HEK293 (cell line): ENCODE results near the gene GALT.

Experiments used
- FEZF1 ChIP-seq: fragments of 450-650 bp; formaldehyde crosslinking; IDR thresholded peaks from 2 replicates; pipeline ENCODE4 v1.5.1; 2016; ENCODE audit warnings: missing biosample characterization, missing genetic modification characterization
- GFI1B ChIP-seq: fragments of 450-650 bp; formaldehyde crosslinking; IDR thresholded peaks from 2 replicates; pipeline ENCODE4 v1.5.1; 2016; ENCODE audit warnings: missing biosample characterization, missing genetic modification characterization
- GLI4 ChIP-seq: fragments of 450-650 bp; formaldehyde crosslinking; IDR thresholded peaks from 2 replicates; pipeline ENCODE4 v1.5.1; 2016; ENCODE audit warnings: missing biosample characterization, missing genetic modification characterization
- GLIS1 ChIP-seq: fragments of 450-650 bp; formaldehyde crosslinking; IDR thresholded peaks from 2 replicates; pipeline ENCODE4 v1.5.1; 2016; ENCODE audit warnings: missing biosample characterization, missing genetic modification characterization
- SP7 ChIP-seq: fragments of 450-650 bp; formaldehyde crosslinking; IDR thresholded peaks from 2 replicates; pipeline ENCODE4 v1.5.1; 2016; ENCODE audit warnings: missing biosample characterization, missing genetic modification characterization
- TCF7L2 ChIP-seq: IDR thresholded peaks from 2 replicates; pipeline ENCODE4 v1.6.1; 2011; ENCODE audit warnings: low read depth, mild to moderate bottlenecking, inconsistent platforms, low read length, moderate library complexity, borderline replicate concordance
- YY2 ChIP-seq: fragments of 450-650 bp; formaldehyde crosslinking; IDR thresholded peaks from 2 replicates; pipeline ENCODE4 v1.5.1; 2016; ENCODE audit warnings: missing biosample characterization, missing genetic modification characterization
- ZFP3 ChIP-seq: fragments of 450-650 bp; formaldehyde crosslinking; IDR thresholded peaks from 2 replicates; pipeline ENCODE4 v1.5.1; 2016; ENCODE audit warnings: low read depth, missing biosample characterization, missing genetic modification characterization
- ZNF114 ChIP-seq: fragments of 450-650 bp; formaldehyde crosslinking; IDR thresholded peaks from 2 replicates; pipeline ENCODE4 v1.5.0; 2017; ENCODE audit warnings: missing biosample characterization, missing genetic modification characterization
- ZNF140 ChIP-seq: fragments of 450-650 bp; formaldehyde crosslinking; IDR thresholded peaks from 2 replicates; pipeline ENCODE4 v1.5.1; 2016; ENCODE audit warnings: missing biosample characterization, missing genetic modification characterization
- ZNF184 ChIP-seq: fragments of 450-650 bp; IDR thresholded peaks from 2 replicates; pipeline ENCODE4 v1.5.1; 2018; ENCODE audit warnings: missing biosample characterization, mild to moderate bottlenecking, missing genetic modification characterization
- ZNF211 ChIP-seq: fragments of 450-650 bp; formaldehyde crosslinking; IDR thresholded peaks from 2 replicates; pipeline ENCODE4 v1.5.1; 2016; ENCODE audit warnings: low read depth, missing biosample characterization, missing genetic modification characterization
- ZNF37A ChIP-seq: fragments of 450-650 bp; IDR thresholded peaks from 2 replicates; pipeline ENCODE4 v1.5.1; 2018; ENCODE audit warnings: missing biosample characterization, missing genetic modification characterization
- ZNF394 ChIP-seq: fragments of 450-650 bp; formaldehyde crosslinking; IDR thresholded peaks from 2 replicates; pipeline ENCODE4 v1.5.1; 2016; ENCODE audit warnings: missing biosample characterization, missing genetic modification characterization, mild to moderate bottlenecking, moderate library complexity, borderline replicate concordance
- ZNF416 ChIP-seq: fragments of 450-650 bp; formaldehyde crosslinking; IDR thresholded peaks from 2 replicates; pipeline ENCODE4 v1.5.1; 2016; ENCODE audit warnings: missing biosample characterization, missing genetic modification characterization
- ZNF48 ChIP-seq: fragments of 450-650 bp; formaldehyde crosslinking; IDR thresholded peaks from 2 replicates; pipeline ENCODE4 v1.5.1; 2016; ENCODE audit warnings: missing biosample characterization, missing genetic modification characterization
- ZNF529 ChIP-seq: fragments of 450-650 bp; formaldehyde crosslinking; IDR thresholded peaks from 2 replicates; pipeline ENCODE4 v1.5.1; 2017; ENCODE audit warnings: missing genetic modification characterization, missing biosample characterization; ENCODE audit not compliant: insufficient replicate concordance
- ZNF530 ChIP-seq: fragments of 450-650 bp; formaldehyde crosslinking; IDR thresholded peaks from 2 replicates; pipeline ENCODE4 v1.5.1; 2016; ENCODE audit warnings: low read depth, missing biosample characterization, missing genetic modification characterization
- ZNF560 ChIP-seq: fragments of 450-650 bp; formaldehyde crosslinking; IDR thresholded peaks from 2 replicates; pipeline ENCODE4 v1.5.1; 2017; ENCODE audit warnings: missing biosample characterization, missing genetic modification characterization, borderline replicate concordance
- ZNF561 ChIP-seq: fragments of 450-650 bp; IDR thresholded peaks from 2 replicates; pipeline ENCODE4 v1.5.1; 2018; ENCODE audit warnings: missing biosample characterization, missing genetic modification characterization, borderline replicate concordance
- ZNF571 ChIP-seq: fragments of 450-650 bp; formaldehyde crosslinking; IDR thresholded peaks from 2 replicates; pipeline ENCODE4 v1.5.0; 2017; ENCODE audit warnings: missing biosample characterization, missing genetic modification characterization
- ZNF585B ChIP-seq: fragments of 450-650 bp; formaldehyde crosslinking; IDR thresholded peaks from 2 replicates; pipeline ENCODE4 v1.5.1; 2016; ENCODE audit warnings: missing biosample characterization, missing genetic modification characterization
- ZNF623 ChIP-seq: fragments of 450-650 bp; formaldehyde crosslinking; IDR thresholded peaks from 2 replicates; pipeline ENCODE4 v1.5.1; 2016; ENCODE audit warnings: missing biosample characterization, missing genetic modification characterization
- ZNF624 ChIP-seq: fragments of 450-650 bp; formaldehyde crosslinking; IDR thresholded peaks from 2 replicates; pipeline ENCODE4 v1.5.1; 2017; ENCODE audit warnings: missing biosample characterization, missing genetic modification characterization
- ZNF654 ChIP-seq: fragments of 450-650 bp; formaldehyde crosslinking; IDR thresholded peaks from 2 replicates; pipeline ENCODE4 v1.5.1; 2016; ENCODE audit warnings: low read depth, missing biosample characterization, missing genetic modification characterization
- ZNF658 ChIP-seq: fragments of 450-650 bp; formaldehyde crosslinking; IDR thresholded peaks from 2 replicates; pipeline ENCODE4; 2016; ENCODE audit warnings: missing biosample characterization, missing genetic modification characterization
- ZNF777 ChIP-seq: fragments of 450-650 bp; formaldehyde crosslinking; IDR thresholded peaks from 2 replicates; pipeline ENCODE4 v1.5.1; 2017; ENCODE audit warnings: missing biosample characterization, missing genetic modification characterization, borderline replicate concordance
- ZNF791 ChIP-seq: fragments of 450-650 bp; formaldehyde crosslinking; IDR thresholded peaks from 2 replicates; pipeline ENCODE4 v1.5.1; 2016; ENCODE audit warnings: missing biosample characterization, missing genetic modification characterization
- TF ChIP-seq, protein P1 (sequence below): fragments of 450-650 bp; formaldehyde crosslinking; conservative IDR thresholded peaks from 2 replicates; pipeline ENCODE4 v1.5.1; 2016; ENCODE audit warnings: low read depth, missing biosample characterization, missing genetic modification characterization
- TF ChIP-seq, protein P2 (sequence below): fragments of 450-650 bp; formaldehyde crosslinking; IDR thresholded peaks from 2 replicates; pipeline ENCODE4 v1.5.1; 2016; ENCODE audit warnings: missing biosample characterization, missing genetic modification characterization
- TF ChIP-seq, protein P3 (sequence below): fragments of 450-650 bp; formaldehyde crosslinking; IDR thresholded peaks from 2 replicates; pipeline ENCODE4 v1.5.1; 2017; ENCODE audit warnings: missing biosample characterization, missing genetic modification characterization
- TF ChIP-seq, protein P4 (sequence below): fragments of 450-650 bp; formaldehyde crosslinking; IDR thresholded peaks from 2 replicates; pipeline ENCODE4 v1.5.1; 2016; ENCODE audit warnings: missing biosample characterization, missing genetic modification characterization

The GALT gene

DNA sequence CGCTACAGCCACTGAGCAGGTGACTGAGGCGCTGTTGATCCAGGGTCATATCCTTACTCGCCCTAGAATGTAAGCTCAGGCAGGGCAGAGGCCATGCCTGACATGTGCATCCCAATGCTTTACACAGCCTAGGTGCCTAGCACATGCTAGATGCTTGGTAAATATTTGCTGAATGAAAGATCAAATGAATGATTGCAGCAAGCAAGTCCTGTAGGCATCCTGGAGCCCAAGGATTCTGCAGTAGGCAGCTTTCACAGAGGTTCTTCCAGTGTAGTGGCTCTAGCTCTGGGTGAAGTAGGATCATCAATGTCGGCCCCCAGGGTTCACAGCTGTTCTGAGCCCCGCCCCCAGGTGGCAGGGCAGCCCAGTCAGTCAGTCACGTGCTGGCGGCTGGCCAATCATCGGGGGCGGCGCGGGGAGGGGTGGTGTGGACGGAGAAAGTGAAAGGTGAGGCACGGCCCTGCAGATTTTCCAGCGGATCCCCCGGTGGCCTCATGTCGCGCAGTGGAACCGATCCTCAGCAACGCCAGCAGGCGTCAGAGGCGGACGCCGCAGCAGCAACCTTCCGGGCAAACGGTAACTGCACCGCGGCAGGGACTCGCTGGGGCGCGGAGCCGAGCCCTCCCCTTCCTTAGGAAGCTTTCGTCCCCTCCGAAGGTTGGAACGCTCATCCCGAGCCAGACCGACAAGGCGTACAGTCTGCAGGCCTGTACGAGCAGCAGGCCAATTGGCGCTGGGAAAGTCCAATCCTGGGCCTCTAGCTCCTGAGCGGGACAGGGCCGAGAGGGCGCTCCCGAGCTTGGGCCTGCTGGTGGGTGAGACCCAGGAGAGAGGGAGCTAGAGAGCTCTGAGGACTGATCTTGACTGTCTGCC lies at the start of gene GALT (continued):
- TF ChIP-seq ZNF624 (tag by site-specific recombination) (no peak), ZNF48 (tag by site-specific recombination) (no peak), TCF7L2 (no peak), ZNF114 (tag by site-specific recombination) (no peak), YY2 (tag by site-specific recombination) (0 out of 2 replicates have a peak, but pooled peaks have one; percentile 45), ZNF37A (tag by site-specific recombination) (no peak), ZNF658 (tag by site-specific recombination) (no peak), ZNF623 (no peak), GFI1B (tag by site-specific recombination) (no peak), ZNF777 (tag by site-specific recombination) (no peak), ZNF791 (tag by site-specific recombination) (no peak), SP7 (tag by site-specific recombination) (peak; percentile 75), ZNF654 (no peak), ZNF561 (0 out of 2 replicates have a peak, but pooled peaks have one; percentile 59), ZFP3 (tag by site-specific recombination) (no peak), ZNF585B (tag by site-specific recombination) (no peak), GLIS1 (tag by site-specific recombination) (peak; percentile 85), ZNF530 (tag by site-specific recombination) (no peak), ZNF560 (tag by site-specific recombination) (no peak), ZNF571 (tag by site-specific recombination) (no peak), ZNF529 (no peak), ZNF394 (peak; percentile 49; the same call in 1 of the 2 replicates), FEZF1 (tag by site-specific recombination) (no peak), ZNF211 (tag by site-specific recombination) (no peak), ZNF184 (tag by site-specific recombination) (no peak), GLI4 (tag by site-specific recombination) (no peak), ZNF140 (no peak), ZNF416 (tag by site-specific recombination) (no peak)
- TF ChIP-seq, protein P1, sequence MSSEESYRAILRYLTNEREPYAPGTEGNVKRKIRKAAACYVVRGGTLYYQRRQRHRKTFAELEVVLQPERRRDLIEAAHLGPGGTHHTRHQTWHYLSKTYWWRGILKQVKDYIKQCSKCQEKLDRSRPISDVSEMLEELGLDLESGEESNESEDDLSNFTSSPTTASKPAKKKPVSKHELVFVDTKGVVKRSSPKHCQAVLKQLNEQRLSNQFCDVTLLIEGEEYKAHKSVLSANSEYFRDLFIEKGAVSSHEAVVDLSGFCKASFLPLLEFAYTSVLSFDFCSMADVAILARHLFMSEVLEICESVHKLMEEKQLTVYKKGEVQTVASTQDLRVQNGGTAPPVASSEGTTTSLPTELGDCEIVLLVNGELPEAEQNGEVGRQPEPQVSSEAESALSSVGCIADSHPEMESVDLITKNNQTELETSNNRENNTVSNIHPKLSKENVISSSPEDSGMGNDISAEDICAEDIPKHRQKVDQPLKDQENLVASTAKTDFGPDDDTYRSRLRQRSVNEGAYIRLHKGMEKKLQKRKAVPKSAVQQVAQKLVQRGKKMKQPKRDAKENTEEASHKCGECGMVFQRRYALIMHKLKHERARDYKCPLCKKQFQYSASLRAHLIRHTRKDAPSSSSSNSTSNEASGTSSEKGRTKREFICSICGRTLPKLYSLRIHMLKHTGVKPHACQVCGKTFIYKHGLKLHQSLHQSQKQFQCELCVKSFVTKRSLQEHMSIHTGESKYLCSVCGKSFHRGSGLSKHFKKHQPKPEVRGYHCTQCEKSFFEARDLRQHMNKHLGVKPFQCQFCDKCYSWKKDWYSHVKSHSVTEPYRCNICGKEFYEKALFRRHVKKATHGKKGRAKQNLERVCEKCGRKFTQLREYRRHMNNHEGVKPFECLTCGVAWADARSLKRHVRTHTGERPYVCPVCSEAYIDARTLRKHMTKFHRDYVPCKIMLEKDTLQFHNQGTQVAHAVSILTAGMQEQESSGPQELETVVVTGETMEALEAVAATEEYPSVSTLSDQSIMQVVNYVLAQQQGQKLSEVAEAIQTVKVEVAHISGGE (tag by site-specific recombination): peak; percentile 41; the same call in 1 of the 2 replicates
- TF ChIP-seq, protein P2, sequence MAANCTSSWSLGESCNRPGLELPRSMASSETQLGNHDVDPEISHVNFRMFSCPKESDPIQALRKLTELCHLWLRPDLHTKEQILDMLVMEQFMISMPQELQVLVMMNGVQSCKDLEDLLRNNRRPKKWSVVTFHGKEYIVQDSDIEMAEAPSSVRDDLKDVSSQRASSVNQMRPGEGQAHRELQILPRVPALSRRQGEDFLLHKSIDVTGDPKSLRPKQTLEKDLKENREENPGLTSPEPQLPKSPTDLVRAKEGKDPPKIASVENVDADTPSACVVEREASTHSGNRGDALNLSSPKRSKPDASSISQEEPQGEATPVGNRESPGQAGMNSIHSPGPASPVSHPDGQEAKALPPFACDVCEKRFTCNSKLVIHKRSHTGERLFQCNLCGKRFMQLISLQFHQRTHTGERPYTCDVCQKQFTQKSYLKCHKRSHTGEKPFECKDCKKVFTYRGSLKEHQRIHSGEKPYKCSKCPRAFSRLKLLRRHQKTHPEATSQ (tag by site-specific recombination): no peak
- TF ChIP-seq, protein P3, sequence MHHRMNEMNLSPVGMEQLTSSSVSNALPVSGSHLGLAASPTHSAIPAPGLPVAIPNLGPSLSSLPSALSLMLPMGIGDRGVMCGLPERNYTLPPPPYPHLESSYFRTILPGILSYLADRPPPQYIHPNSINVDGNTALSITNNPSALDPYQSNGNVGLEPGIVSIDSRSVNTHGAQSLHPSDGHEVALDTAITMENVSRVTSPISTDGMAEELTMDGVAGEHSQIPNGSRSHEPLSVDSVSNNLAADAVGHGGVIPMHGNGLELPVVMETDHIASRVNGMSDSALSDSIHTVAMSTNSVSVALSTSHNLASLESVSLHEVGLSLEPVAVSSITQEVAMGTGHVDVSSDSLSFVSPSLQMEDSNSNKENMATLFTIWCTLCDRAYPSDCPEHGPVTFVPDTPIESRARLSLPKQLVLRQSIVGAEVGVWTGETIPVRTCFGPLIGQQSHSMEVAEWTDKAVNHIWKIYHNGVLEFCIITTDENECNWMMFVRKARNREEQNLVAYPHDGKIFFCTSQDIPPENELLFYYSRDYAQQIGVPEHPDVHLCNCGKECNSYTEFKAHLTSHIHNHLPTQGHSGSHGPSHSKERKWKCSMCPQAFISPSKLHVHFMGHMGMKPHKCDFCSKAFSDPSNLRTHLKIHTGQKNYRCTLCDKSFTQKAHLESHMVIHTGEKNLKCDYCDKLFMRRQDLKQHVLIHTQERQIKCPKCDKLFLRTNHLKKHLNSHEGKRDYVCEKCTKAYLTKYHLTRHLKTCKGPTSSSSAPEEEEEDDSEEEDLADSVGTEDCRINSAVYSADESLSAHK (tag by site-specific recombination): no peak
- TF ChIP-seq, protein P4, sequence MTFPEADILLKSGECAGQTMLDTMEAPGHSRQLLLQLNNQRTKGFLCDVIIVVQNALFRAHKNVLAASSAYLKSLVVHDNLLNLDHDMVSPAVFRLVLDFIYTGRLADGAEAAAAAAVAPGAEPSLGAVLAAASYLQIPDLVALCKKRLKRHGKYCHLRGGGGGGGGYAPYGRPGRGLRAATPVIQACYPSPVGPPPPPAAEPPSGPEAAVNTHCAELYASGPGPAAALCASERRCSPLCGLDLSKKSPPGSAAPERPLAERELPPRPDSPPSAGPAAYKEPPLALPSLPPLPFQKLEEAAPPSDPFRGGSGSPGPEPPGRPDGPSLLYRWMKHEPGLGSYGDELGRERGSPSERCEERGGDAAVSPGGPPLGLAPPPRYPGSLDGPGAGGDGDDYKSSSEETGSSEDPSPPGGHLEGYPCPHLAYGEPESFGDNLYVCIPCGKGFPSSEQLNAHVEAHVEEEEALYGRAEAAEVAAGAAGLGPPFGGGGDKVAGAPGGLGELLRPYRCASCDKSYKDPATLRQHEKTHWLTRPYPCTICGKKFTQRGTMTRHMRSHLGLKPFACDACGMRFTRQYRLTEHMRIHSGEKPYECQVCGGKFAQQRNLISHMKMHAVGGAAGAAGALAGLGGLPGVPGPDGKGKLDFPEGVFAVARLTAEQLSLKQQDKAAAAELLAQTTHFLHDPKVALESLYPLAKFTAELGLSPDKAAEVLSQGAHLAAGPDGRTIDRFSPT (tag by site-specific recombination): 0 out of 2 replicates have a peak, but pooled peaks have one; percentile 20
